GM18517 (cell line): ENCODE data around the gene SLC25A44.
A peak's percentile ranks its signal among the peaks of the same experiment; 100 is the strongest.
"Not testable (repeated sequence)": the region's sequence is repeated elsewhere in the genome, so short reads cannot be mapped to it uniquely, and the experiment has no call there.

ENCODE experiments used
- ATAC-seq: cut with Tn5 transposase; IDR thresholded peaks from one replicate; pipeline ENCODE4 v1.9.1; 2021; ENCODE audit warnings: mild to moderate bottlenecking, moderate library complexity; ENCODE audit not compliant: unreplicated experiment

Gene SLC25A44

DNA sequence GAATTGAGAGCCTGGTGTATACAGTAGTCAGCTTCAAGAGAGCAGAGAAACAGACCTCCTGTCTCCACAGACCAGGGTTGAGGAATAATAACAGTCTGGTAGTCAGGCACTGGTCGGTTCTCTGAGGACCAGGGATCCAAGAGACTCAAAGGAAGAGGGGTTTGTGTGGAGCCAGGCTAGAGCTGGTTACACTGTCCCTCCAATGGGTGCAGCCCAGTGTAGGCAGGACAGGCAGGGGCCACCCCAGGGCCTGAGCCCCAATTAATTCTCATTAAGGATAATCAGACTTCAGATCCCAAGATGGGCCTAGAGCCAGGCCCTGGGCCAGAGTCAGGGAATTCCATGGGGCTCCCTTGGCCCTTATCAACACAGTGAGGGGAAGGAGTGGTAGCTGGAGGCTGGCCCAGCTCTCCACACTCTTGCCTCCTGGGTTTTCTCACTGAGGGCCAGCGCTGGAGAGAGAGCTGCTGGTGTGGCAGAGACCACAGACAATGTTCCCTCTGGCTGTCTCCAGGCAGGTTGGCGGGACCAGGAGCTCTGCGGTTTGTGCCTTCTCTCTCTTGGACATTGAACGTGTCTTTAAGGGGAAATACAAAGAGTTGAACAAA, 31.4 kb upstream of the SLC25A44 start:
- no peak for ATAC-seq

- no peak for ATAC-seq
Measured at GRCh38 chr1:156163712-156164111, 30.2 kb upstream of the SLC25A44 start.

DNA sequence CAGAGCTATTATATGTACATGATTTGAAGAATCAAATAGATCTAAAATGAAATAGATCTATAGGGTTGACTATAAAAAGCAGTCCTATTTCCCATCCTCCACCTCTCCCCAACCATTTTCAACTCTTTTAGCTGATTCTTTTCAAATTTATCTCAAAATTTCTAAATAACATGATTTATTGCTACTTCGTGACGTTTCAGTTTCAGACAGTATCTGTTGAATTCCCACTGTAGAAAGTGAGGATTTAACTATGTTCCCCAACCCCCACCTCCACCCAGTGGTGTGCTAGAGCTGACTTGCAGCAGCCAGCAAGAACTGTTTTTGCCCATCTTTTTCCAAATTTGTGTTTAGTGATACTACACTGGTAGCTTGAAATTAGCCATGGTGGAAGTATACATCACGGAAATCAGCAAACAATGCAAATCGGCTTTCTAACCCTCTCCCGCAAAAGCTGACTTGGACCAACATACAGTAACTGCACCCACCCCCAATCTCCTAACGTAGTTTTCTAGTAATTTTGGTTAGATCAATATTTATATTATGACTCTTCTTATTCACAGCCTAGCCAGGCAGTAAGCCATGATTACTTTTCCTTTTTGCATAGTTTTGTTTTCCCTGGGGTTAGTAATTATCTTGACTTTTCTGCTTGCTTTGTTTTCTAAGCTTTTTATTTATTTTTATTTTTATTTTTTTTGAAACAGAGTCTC, 29.6 kb upstream of the SLC25A44 start:
- ATAC-seq: no peak

- no peak for ATAC-seq
Measured at GRCh38 chr1:156165083-156165482, 28.8 kb upstream of the SLC25A44 start.

GRCh38 chr1:156167536-156167935, 26.4 kb upstream of the SLC25A44 start:
- no peak for ATAC-seq

GRCh38 chr1:156172696-156173470, 21.0 kb upstream of the SLC25A44 start:
- ATAC-seq: no peak

- no peak for ATAC-seq
Measured at GRCh38 chr1:156176610-156177210, 17.2 kb upstream of the SLC25A44 start.

DNA sequence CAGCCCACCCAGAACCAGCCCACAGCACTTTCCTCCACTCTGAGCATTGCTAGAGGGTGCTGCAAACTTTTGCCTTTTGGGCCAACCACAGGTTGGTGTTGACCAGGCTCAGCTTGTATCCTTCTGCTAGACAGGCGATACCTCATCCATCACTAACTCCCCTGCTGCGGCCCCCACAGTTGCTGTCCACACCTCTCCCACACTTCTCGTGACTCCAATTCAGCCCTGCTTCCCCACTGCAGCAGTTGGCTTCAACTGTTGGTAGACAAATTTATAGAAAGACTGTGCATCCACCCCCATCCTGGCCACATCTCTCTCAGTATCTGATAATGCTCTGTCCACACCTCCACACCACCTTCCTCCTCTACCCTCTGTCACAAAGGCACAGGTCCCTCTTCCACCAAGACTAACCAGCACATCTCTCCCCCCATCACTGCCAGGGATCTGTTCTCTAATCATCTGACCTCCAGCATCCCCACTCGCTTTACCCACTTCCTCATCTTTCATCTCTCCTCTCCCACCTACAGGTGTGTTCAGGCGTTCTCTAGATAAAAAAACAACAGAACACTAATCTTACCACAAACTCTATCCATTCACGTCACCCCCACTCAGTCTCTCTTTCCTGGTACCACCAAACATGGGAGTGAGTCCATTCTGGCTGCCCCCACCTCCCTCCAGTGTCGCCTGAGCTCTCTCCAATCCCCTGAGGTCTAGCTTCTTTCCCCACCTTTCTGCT, 15.8 kb upstream of the SLC25A44 start:
- no peak for ATAC-seq

DNA sequence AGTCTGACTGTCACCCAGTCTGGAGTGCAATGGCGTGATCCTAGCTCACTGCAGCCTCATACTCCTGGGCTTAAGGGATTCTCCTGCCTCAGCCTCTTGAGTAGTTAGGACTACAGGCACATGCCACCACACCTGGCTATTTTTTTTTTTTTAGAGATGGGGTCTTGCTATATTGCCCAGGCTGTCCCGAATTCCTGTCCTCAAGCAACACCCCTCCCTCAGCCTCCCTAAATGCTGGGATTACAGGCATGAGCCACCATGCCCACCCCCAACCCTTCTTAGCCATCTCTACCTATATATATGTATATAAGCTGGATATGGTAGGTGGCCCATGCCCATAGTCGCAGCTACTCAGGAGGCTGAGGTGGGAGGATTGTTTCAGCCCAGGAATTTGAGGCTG, 13.4 kb upstream of the SLC25A44 start:
- ATAC-seq: no peak

- ATAC-seq: not testable (repeated sequence)
Measured at GRCh38 chr1:156181391-156181924, 12.4 kb upstream of the SLC25A44 start.

- ATAC-seq: not testable (repeated sequence)
Measured at GRCh38 chr1:156182010-156182779, 11.7 kb upstream of the SLC25A44 start.

DNA sequence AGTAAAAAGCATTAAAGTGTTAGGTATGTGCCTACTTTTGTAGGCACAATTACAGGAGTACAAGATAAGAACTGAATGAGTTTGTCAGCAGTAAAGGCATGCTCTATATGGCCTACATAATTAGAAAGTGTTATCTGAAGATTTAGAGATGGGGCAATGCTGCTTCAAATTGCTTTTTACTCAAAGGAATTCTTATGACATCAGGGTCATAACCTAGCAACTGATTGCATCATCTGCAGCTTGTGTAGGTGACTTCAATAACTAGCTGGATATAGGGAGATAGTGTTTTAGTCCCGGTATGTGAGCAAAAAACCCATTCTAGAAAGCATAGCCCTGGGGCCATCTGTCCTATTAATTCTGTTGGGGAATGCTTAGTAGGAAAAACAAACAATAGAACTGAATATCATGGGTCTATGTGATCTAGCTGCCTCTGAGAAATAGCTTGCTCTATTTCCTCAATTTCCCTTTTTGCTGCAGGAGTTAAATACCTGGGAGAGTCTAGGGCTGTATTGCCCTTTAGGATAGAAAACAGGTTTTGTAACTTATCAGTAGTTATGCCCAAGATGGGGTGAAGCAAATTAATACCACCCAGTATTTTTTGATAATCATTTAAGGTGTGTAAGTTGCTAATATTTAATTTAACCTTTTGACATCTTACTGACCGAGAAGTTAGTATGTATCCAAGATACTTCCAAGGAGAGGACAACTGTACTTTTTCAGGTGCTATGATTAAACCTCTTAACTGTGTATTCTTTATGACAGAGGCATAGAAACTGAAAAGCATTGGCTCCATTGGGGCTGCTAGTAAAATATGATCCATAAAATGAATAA, 7.3 kb upstream of the SLC25A44 start:
- ATAC-seq: not testable (repeated sequence)

- not testable (repeated sequence) for ATAC-seq
Measured at GRCh38 chr1:156190265-156190664, 3.6 kb upstream of the SLC25A44 start.

- no peak for ATAC-seq
Measured at GRCh38 chr1:156191292-156191964, 2.5 kb upstream of the SLC25A44 start.

- peak; percentile 2 for ATAC-seq
Measured at GRCh38 chr1:156193208-156193487, 756 bp upstream of the SLC25A44 start.

GRCh38 chr1:156194300-156194652, 372 bp downstream of the SLC25A44 start:
- peak; percentile 7 for ATAC-seq

DNA sequence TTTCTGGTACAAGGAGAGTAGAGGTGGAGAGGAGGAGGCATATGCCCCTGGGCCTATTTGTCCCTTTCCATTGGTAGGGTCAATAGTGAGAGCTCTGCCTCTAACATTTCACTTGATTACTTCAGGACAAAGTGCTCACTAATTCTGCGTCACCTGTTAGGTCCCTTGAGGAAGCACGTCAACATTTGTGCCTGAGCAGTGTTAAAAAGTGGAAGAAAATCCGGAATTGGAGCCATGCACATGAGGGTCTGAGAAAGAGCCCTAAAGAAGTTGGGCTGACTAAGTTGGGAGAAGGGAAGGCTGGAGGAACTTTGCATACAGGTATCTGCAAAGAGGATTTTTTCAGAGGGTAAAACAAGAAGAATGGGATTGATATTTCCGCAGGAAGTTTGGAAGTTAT, 1.9 kb downstream of the SLC25A44 start:
- no peak for ATAC-seq

DNA sequence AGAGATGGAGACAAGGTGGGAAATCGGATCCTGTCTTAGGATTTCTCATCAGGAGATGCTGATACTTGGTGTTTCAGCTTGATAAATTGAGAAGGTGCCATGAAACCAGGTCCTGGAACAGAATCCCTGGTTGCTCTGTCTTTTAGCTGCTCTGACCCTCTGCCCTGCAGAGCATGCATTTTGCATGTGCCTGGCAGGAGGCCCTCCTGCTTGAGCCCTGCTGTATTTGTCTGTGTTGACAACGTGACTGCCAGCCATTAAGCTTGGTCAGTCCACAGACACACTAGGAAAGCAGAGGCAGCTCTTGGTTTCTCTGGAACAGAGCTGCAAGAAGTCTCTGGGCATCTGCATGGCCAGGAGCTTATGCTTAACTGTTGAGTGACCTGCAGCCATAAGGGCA, 2.5 kb downstream of the SLC25A44 start:
- ATAC-seq: no peak
